Panc1 (cell line): ENCODE data around the gene ZNF33A. TPM values are rescaled to one million over a fixed set of nuclear protein-coding genes. Genes with fewer than 3 reads are reported as not detected.

ENCODE experiments used
- ATAC-seq: fragments of 200-7000 bp; cut with Tn5 transposase; 2 replicates; pipeline ENCODE4 v1.9.1; 2020; ENCODE audit warnings: mild to moderate bottlenecking, moderate library complexity
- BruUV-seq: library from RNA; stranded (reverse); fragments of 400-500 nt; replicated peaks from 2 replicates; lab custom pipeline; 2021; lab: Mats Ljungman, UMichigan
- CTCF ChIA-PET: fragments of 300-600 bp; sonication (Branson Sonifier 250); formaldehyde crosslinking; loops from one replicate; lab custom pipeline; 2022; ENCODE audit warnings: antibody characterized with exemption; lab: Charles Lee
- POLR2A ChIA-PET: fragments of 300-600 bp; sonication (Branson Sonifier 250); formaldehyde crosslinking; loops from one replicate; lab custom pipeline; 2022; ENCODE audit warnings: antibody characterized with exemption; lab: Charles Lee
- DNase-seq: peaks from one replicate; pipeline ENCODE4 v3.0.0-alpha.2; 2010; ENCODE audit warnings: low read depth, low spot score
- H3K27ac ChIP-seq: 2 replicates; pipeline ENCODE4 v1.5.1; 2011; ENCODE audit warnings: mild to moderate bottlenecking, low read length, inconsistent platforms
- H3K27me3 ChIP-seq: fragments of 200-500 bp; sonication (Bioruptor generic); 2 replicates; pipeline ENCODE4 v1.6.0; 2014; ENCODE audit warnings: low read length, inconsistent platforms; ENCODE audit not compliant: control insufficient read depth, insufficient read depth
- H3K36me3 ChIP-seq: fragments of 200-500 bp; sonication (Bioruptor generic); 2 replicates; pipeline ENCODE4 v1.5.1; 2014; ENCODE audit warnings: inconsistent platforms, mild to moderate bottlenecking, low read length, moderate library complexity; ENCODE audit not compliant: control insufficient read depth, insufficient read depth
- H3K4me1 ChIP-seq: 2 replicates; pipeline ENCODE4 v1.5.1; 2011; ENCODE audit warnings: inconsistent platforms, mild to moderate bottlenecking, low read length, moderate library complexity; ENCODE audit not compliant: control insufficient read depth, insufficient read depth
- H3K4me3 ChIP-seq, 2 experiments: 2 replicates each; pipeline ENCODE4 v1.5.1; 2011 to 2012; ENCODE audit warnings: low read depth in 2 of 2, low read length in 2 of 2, mild to moderate bottlenecking in 2 of 2, inconsistent platforms in 1 of 2, moderate library complexity in 1 of 2
- H3K9me3 ChIP-seq: fragments of 200-500 bp; sonication (Bioruptor generic); 2 replicates; pipeline ENCODE4 v1.5.1; 2014; ENCODE audit warnings: low read depth, mild to moderate bottlenecking, inconsistent platforms, low read length, moderate library complexity; ENCODE audit not compliant: control insufficient read depth, insufficient read depth
- POLR2AphosphoS5 ChIP-seq: IDR thresholded peaks from 2 replicates; pipeline ENCODE4 v1.6.1; 2012; ENCODE audit warnings: mild to moderate bottlenecking, low read depth, low read length, moderate library complexity
- TCF7L2 ChIP-seq: IDR thresholded peaks from 2 replicates; pipeline ENCODE4 v1.6.1; 2011; ENCODE audit warnings: mild to moderate bottlenecking, low read depth, low read length, inconsistent platforms
- in situ Hi-C: cut with HindIII; loops from 2 replicates; pipeline ENCODE4 v1.10.0; 2016; ENCODE audit warnings: low sequenced_read_pairs, low pct_unique_long_range_greater_than_20kb
- intact Hi-C: fragments of 100-400 bp; cut with micrococcal nuclease; formaldehyde crosslinking; loops from one replicate; pipeline ENCODE4 v1.10.0; 2022; ENCODE audit not compliant: unreplicated experiment
- total RNA-seq: library from RNA; stranded (reverse); gene quantifications from one replicate; pipeline ENCODE4 v1.2.1, GENCODE V29; 2021; ENCODE audit not compliant: unreplicated experiment
- TF ChIP-seq, protein P1 (sequence below): fragments of 450-650 bp; IDR thresholded peaks from 2 replicates; pipeline ENCODE4 v1.5.1; 2017; ENCODE audit warnings: mild to moderate bottlenecking
- TF ChIP-seq, protein P2 (sequence below), 2 experiments: IDR thresholded peaks; 2 replicates each; pipeline ENCODE4 v1.6.1; 2011 to 2012; ENCODE audit warnings: low read depth in 2 of 2, control low read depth in 1 of 2, low read length in 1 of 2, mild to moderate bottlenecking in 1 of 2, moderate library complexity in 1 of 2; ENCODE audit not compliant: insufficient read depth in 1 of 2

Gene ZNF33A
- total RNA-seq, 1 experiment from 2014 or later, result 16.9 TPM

DNA sequence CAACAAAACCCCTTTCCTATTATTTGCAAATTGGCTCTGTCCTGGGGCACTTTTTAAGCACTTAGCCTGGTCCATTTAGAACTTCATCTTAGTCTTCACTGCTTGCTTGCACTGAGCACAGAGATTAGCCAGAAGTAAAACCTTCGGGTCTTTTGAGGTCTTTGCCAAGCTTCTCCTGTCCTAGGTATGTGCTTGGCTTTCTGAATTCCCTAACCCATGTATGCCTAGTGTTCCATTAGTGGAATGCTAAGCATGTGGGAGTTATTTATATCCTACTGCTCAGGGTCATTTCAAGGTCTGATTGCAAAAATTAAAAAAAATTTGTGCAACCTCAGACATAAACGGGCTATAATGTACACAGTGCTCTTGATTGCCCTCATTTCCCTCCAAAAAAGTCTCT, 101.7 kb downstream of the ZNF33A start:
- H3K36me3 ChIP-seq, result no peaks in the 10 kb centered on the region
- no peak overlapping the region for H3K27ac ChIP-seq
- H3K9me3 ChIP-seq, result peaks cover 16% of the 10 kb centered on the region; the same call in 1 of the 2 replicates
- DNase-seq (no peak), ATAC-seq (no peak)
- ChIA-PET POLR2A (interaction anchor here (0.6 kb wide), 1 partner anchor 102 kb away, joined by 10 read pairs; the partner anchor contains the start of gene ZNF33A), CTCF (interaction anchor here (0.6 kb wide), 1 partner anchor 135 kb away, joined by 14 read pairs; no protein-coding TSS in a partner anchor)
- BruUV-seq, result no TSS peak
- H3K4me1 ChIP-seq, result no peaks in the 10 kb centered on the region
- intact Hi-C loops, result no loop called here
- in situ Hi-C loops, result no loop called here
- no peak overlapping the region for H3K4me3 ChIP-seq
- TF ChIP-seq TCF7L2, result no peak
- TF ChIP-seq, protein P1, sequence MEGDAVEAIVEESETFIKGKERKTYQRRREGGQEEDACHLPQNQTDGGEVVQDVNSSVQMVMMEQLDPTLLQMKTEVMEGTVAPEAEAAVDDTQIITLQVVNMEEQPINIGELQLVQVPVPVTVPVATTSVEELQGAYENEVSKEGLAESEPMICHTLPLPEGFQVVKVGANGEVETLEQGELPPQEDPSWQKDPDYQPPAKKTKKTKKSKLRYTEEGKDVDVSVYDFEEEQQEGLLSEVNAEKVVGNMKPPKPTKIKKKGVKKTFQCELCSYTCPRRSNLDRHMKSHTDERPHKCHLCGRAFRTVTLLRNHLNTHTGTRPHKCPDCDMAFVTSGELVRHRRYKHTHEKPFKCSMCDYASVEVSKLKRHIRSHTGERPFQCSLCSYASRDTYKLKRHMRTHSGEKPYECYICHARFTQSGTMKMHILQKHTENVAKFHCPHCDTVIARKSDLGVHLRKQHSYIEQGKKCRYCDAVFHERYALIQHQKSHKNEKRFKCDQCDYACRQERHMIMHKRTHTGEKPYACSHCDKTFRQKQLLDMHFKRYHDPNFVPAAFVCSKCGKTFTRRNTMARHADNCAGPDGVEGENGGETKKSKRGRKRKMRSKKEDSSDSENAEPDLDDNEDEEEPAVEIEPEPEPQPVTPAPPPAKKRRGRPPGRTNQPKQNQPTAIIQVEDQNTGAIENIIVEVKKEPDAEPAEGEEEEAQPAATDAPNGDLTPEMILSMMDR, result no peak
- no peak for TF ChIP-seq POLR2AphosphoS5
- TF ChIP-seq, protein P2, sequence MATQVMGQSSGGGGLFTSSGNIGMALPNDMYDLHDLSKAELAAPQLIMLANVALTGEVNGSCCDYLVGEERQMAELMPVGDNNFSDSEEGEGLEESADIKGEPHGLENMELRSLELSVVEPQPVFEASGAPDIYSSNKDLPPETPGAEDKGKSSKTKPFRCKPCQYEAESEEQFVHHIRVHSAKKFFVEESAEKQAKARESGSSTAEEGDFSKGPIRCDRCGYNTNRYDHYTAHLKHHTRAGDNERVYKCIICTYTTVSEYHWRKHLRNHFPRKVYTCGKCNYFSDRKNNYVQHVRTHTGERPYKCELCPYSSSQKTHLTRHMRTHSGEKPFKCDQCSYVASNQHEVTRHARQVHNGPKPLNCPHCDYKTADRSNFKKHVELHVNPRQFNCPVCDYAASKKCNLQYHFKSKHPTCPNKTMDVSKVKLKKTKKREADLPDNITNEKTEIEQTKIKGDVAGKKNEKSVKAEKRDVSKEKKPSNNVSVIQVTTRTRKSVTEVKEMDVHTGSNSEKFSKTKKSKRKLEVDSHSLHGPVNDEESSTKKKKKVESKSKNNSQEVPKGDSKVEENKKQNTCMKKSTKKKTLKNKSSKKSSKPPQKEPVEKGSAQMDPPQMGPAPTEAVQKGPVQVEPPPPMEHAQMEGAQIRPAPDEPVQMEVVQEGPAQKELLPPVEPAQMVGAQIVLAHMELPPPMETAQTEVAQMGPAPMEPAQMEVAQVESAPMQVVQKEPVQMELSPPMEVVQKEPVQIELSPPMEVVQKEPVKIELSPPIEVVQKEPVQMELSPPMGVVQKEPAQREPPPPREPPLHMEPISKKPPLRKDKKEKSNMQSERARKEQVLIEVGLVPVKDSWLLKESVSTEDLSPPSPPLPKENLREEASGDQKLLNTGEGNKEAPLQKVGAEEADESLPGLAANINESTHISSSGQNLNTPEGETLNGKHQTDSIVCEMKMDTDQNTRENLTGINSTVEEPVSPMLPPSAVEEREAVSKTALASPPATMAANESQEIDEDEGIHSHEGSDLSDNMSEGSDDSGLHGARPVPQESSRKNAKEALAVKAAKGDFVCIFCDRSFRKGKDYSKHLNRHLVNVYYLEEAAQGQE (IDR thresholded peaks at IDR 0.05; ENCODE audit: insufficient read depth in 1 of 2, low read depth in 2 of 2, low read length in 1 of 2), result no peak
- no peaks in the 10 kb centered on the region for H3K27me3 ChIP-seq

Other genes with a start within 250 kb of the ZNF33A start
- gene ZNF248, start 153.1 kb upstream of the ZNF33A start, total RNA-seq, result 8.1 TPM
- gene ZNF25, start 34.0 kb upstream of the ZNF33A start, total RNA-seq, result 2.9 TPM
- 6.6 TPM for gene ZNF37A, start 83.7 kb downstream of the ZNF33A start, total RNA-seq